SU-DHL-6 (cell line): ENCODE measurements around the gene ZNF669.

Experiments
- H2AFZ ChIP-seq: fragments of 200-600 bp; sonication (generic); 2 replicates; pipeline ENCODE4 v1.6.1; 2014; ENCODE audit warnings: low read depth, mild to moderate bottlenecking, moderate library complexity, mixed read lengths, antibody characterized with exemption, low read length; ENCODE audit not compliant: severe bottlenecking
- H3F3A ChIP-seq: fragments of 200-600 bp; shearing (Covaris generic); 2 replicates; pipeline ENCODE4 v1.6.0; 2016; ENCODE audit warnings: antibody characterized with exemption, mild to moderate bottlenecking; ENCODE audit not compliant: insufficient read depth
- H3K27ac ChIP-seq: fragments of 200-600 bp; sonication (generic); 2 replicates; pipeline ENCODE4 v1.5.1; 2016; ENCODE audit warnings: low read depth, mild to moderate bottlenecking, low read length, moderate library complexity, mixed read lengths
- H3K27me3 ChIP-seq: fragments of 200-600 bp; sonication (generic), shearing (Covaris generic); 2 replicates; pipeline ENCODE4 v1.6.0; 2014; ENCODE audit warnings: mild to moderate bottlenecking, low read length
- H3K36me3 ChIP-seq: fragments of 200-600 bp; sonication (generic); 2 replicates; pipeline ENCODE4 v1.6.1; 2014; ENCODE audit warnings: mild to moderate bottlenecking, low read length, mixed read lengths
- H3K4me2 ChIP-seq: fragments of 300-600, 200-600 bp; shearing (Covaris generic), sonication (generic); 2 replicates; pipeline ENCODE4 v1.6.0; 2014; ENCODE audit warnings: low read length, low read depth, mild to moderate bottlenecking; ENCODE audit not compliant: poor library complexity, severe bottlenecking
- H3K4me3 ChIP-seq: fragments of 200-600 bp; sonication (generic); 2 replicates; pipeline ENCODE4 v1.5.1; 2014; ENCODE audit warnings: antibody characterized with exemption, low read length, mild to moderate bottlenecking, mixed read lengths; ENCODE audit not compliant: insufficient read depth, poor library complexity, severe bottlenecking
- H3K79me2 ChIP-seq: fragments of 200-600 bp; sonication (generic); 2 replicates; pipeline ENCODE4 v1.6.1; 2014; ENCODE audit warnings: mild to moderate bottlenecking, low read length, moderate library complexity; ENCODE audit not compliant: insufficient read depth
- H3K9ac ChIP-seq: fragments of 200-600 bp; sonication (generic); 2 replicates; pipeline ENCODE4 v1.7.0; 2014; ENCODE audit warnings: mild to moderate bottlenecking, low read length
- H3K9me2 ChIP-seq: fragments of 200-600 bp; sonication (generic); replicated peaks from 2 replicates; pipeline ENCODE4 v1.6.1; 2014; ENCODE audit warnings: low read length; ENCODE audit not compliant: insufficient read depth
- H3K9me3 ChIP-seq: fragments of 200-600 bp; sonication (generic); 2 replicates; pipeline ENCODE4 v1.6.1; 2014; ENCODE audit warnings: low read length, mixed read lengths; ENCODE audit not compliant: insufficient read depth
- H4K20me1 ChIP-seq: fragments of 200-600 bp; sonication (generic); 2 replicates; pipeline ENCODE4 v1.6.1; 2014; ENCODE audit warnings: low read depth, mild to moderate bottlenecking, antibody characterized with exemption, low read length, moderate library complexity, mixed read lengths
- CTCF ChIP-seq: fragments of 200-600 bp; sonication (generic); IDR thresholded peaks from one replicate; pipeline ENCODE4 v1.5.1; 2017; ENCODE audit warnings: antibody characterized with exemption, mild to moderate bottlenecking, low read length, moderate library complexity; ENCODE audit not compliant: insufficient read depth, poor library complexity, severe bottlenecking
- EZH2phosphoT487 ChIP-seq: fragments of 200-600 bp; sonication (generic), shearing (Covaris generic); conservative IDR thresholded peaks from 2 replicates; pipeline ENCODE4 v1.6.1; 2018; ENCODE audit warnings: mild to moderate bottlenecking, antibody characterized with exemption, low read length, moderate library complexity, mixed read lengths

Gene ZNF669

GRCh38 chr1:247115545-247115944 lies 11.4 kb upstream of the ZNF669 start:
- H3K4me3 ChIP-seq, result no peak overlapping the region
- no peak for TF ChIP-seq CTCF
- no peak for TF ChIP-seq EZH2phosphoT487

GRCh38 chr1:247115141-247115510 lies 11.0 kb upstream of the ZNF669 start:
- Histone ChIP-seq H2AFZ (no peak overlapping the region), H3K36me3 (no peaks in the 10 kb centered on the region), H3K9me3 (no peaks in the 10 kb centered on the region), H3K27ac (no peak overlapping the region), H3K79me2 (no peaks in the 10 kb centered on the region), H3K9ac (no peak overlapping the region), H3K27me3 (no peaks in the 10 kb centered on the region), H3K9me2 (no peaks in the 10 kb centered on the region), H4K20me1 (no peaks in the 10 kb centered on the region), H3K4me3 (no peak overlapping the region), H3F3A (no peaks in the 10 kb centered on the region), H3K4me2 (no peak overlapping the region)
- TF ChIP-seq EZH2phosphoT487 (no peak), CTCF (no peak)

More at GRCh38 chr1:247115545-247115944, 11.4 kb upstream of the ZNF669 start:
- Histone ChIP-seq H4K20me1 (no peaks in the 10 kb centered on the region), H3K79me2 (no peaks in the 10 kb centered on the region), H3K36me3 (no peaks in the 10 kb centered on the region), H3K27me3 (no peaks in the 10 kb centered on the region), H3K4me2 (no peak overlapping the region), H3K27ac (no peak overlapping the region), H3K9me2 (no peaks in the 10 kb centered on the region), H3F3A (no peaks in the 10 kb centered on the region), H3K9me3 (no peaks in the 10 kb centered on the region), H2AFZ (no peak overlapping the region), H3K9ac (no peak overlapping the region)

- Histone ChIP-seq H3K9me2 (no peaks in the 10 kb centered on the region), H3F3A (no peaks in the 10 kb centered on the region), H3K36me3 (no peaks in the 10 kb centered on the region), H3K9me3 (no peaks in the 10 kb centered on the region), H3K9ac (no peak overlapping the region), H3K79me2 (no peaks in the 10 kb centered on the region), H2AFZ (no peak overlapping the region), H3K4me3 (no peak overlapping the region), H3K4me2 (no peak overlapping the region), H3K27ac (no peak overlapping the region), H4K20me1 (no peaks in the 10 kb centered on the region), H3K27me3 (no peaks in the 10 kb centered on the region)
- TF ChIP-seq CTCF (no peak), EZH2phosphoT487 (no peak)
Measured at GRCh38 chr1:247114351-247115140, 10.4 kb upstream of the ZNF669 start.
